GM23338 (cell line): ENCODE measurements around the gene ASGR2. TPM values are rescaled to one million over a fixed set of nuclear protein-coding genes. Genes with fewer than 3 reads are reported as not detected.
A peak's percentile ranks its signal among the peaks of the same experiment; 100 is the strongest.

Experiments used
- ATAC-seq: fragments of 200-7000 bp; cut with Tn5 transposase; 3 replicates; pipeline ENCODE4 v1.9.1; 2020
- DNase-seq: peaks from one replicate; pipeline ENCODE4 v3.0.0-alpha.2; 2015; ENCODE audit warnings: low spot score
- H2AFZ ChIP-seq: fragments of 200-600 bp; sonication (generic); 2 replicates; pipeline ENCODE4 v1.8.0; 2016; ENCODE audit warnings: antibody characterized with exemption, mild to moderate bottlenecking, moderate library complexity
- H3F3A ChIP-seq: fragments of 200-600 bp; sonication (generic); replicated peaks from 2 replicates; pipeline ENCODE4 v1.8.0; 2017; ENCODE audit warnings: antibody characterized with exemption, mixed run types, low read depth
- H3K27ac ChIP-seq: fragments of 200-600 bp; sonication (generic); 2 replicates; pipeline ENCODE4 v1.6.1; 2016; ENCODE audit warnings: low read depth
- H3K27me3 ChIP-seq: fragments of 200-600 bp; sonication (generic); 2 replicates; pipeline ENCODE4 v1.8.0; 2016; ENCODE audit warnings: mild to moderate bottlenecking, mixed run types, moderate library complexity; ENCODE audit not compliant: insufficient read depth
- H3K36me3 ChIP-seq: fragments of 200-600 bp; sonication (generic); 2 replicates; pipeline ENCODE4 v1.8.0; 2016; ENCODE audit warnings: mild to moderate bottlenecking; ENCODE audit not compliant: insufficient read depth
- H3K4me1 ChIP-seq: fragments of 200-600 bp; sonication (generic); 2 replicates; pipeline ENCODE4 v1.8.0; 2016; ENCODE audit warnings: mild to moderate bottlenecking, moderate library complexity; ENCODE audit not compliant: insufficient read depth
- H3K4me2 ChIP-seq: fragments of 200-600 bp; sonication (generic); 2 replicates; pipeline ENCODE4 v1.7.1; 2017; ENCODE audit warnings: mixed run types
- H3K4me3 ChIP-seq: fragments of 200-600 bp; sonication (generic); 2 replicates; pipeline ENCODE4 v1.6.1; 2016; ENCODE audit warnings: mixed run types
- H3K79me2 ChIP-seq: fragments of 200-600 bp; sonication (generic); replicated peaks from 2 replicates; pipeline ENCODE4 v1.8.0; 2017; ENCODE audit warnings: mild to moderate bottlenecking; ENCODE audit not compliant: insufficient read depth
- H3K9me2 ChIP-seq: fragments of 200-600 bp; sonication (generic); 2 replicates; pipeline ENCODE4 v1.8.0; 2017; ENCODE audit not compliant: insufficient read depth
- H4K20me1 ChIP-seq: fragments of 200-600 bp; sonication (generic); replicated peaks from 2 replicates; pipeline ENCODE4 v1.8.0; 2017; ENCODE audit warnings: mild to moderate bottlenecking; ENCODE audit not compliant: insufficient read depth
- H3K27ac Mint-ChIP-seq: 2 replicates; pipeline ENCODE4 v1.8.0; 2020; ENCODE audit warnings: inconsistent platforms, mild to moderate bottlenecking, moderate library complexity, mixed read lengths
- H3K27me3 Mint-ChIP-seq: 3 replicates; pipeline ENCODE4 v1.8.0; 2022; ENCODE audit warnings: low read depth, mild to moderate bottlenecking, moderate library complexity, mixed read lengths, inconsistent platforms; ENCODE audit not compliant: insufficient read depth, poor library complexity
- H3K36me3 Mint-ChIP-seq: 3 replicates; pipeline ENCODE4 v1.8.0; 2021; ENCODE audit warnings: low read depth, mild to moderate bottlenecking, inconsistent platforms, moderate library complexity, mixed read lengths
- H3K4me1 Mint-ChIP-seq: 3 replicates; pipeline ENCODE4 v1.8.0; 2020; ENCODE audit warnings: mild to moderate bottlenecking, inconsistent platforms, mixed read lengths
- H3K4me3 Mint-ChIP-seq: 3 replicates; pipeline ENCODE4 v1.8.0; 2021; ENCODE audit warnings: moderate library complexity, mild to moderate bottlenecking, inconsistent platforms, mixed read lengths
- H3K9me3 Mint-ChIP-seq: 3 replicates; pipeline ENCODE4 v1.8.0; 2020; ENCODE audit warnings: moderate library complexity, mild to moderate bottlenecking, inconsistent platforms, mixed read lengths
- CREB1 ChIP-seq: fragments of 250-450 bp; sonication (Bioruptor Pico); IDR thresholded peaks from 2 replicates; pipeline ENCODE4 v1.5.0; 2020; ENCODE audit warnings: low read depth, mild to moderate bottlenecking, moderate library complexity
- ETS1 ChIP-seq: IDR thresholded peaks from 2 replicates; pipeline ENCODE4 v1.6.1; 2016; ENCODE audit warnings: antibody characterized with exemption
- EZH2 ChIP-seq: fragments of 200-600 bp; sonication (generic); IDR thresholded peaks from one replicate; pipeline ENCODE4 v1.8.0; 2017; ENCODE audit warnings: antibody characterized with exemption, mild to moderate bottlenecking, low read depth; ENCODE audit not compliant: unreplicated experiment
- EZH2phosphoT487 ChIP-seq: fragments of 200-600 bp; sonication (generic); IDR thresholded peaks from one replicate; pipeline ENCODE4 v1.8.1; 2018; ENCODE audit warnings: antibody characterized with exemption; ENCODE audit not compliant: unreplicated experiment
- JUNB ChIP-seq: IDR thresholded peaks from one replicate; pipeline ENCODE4 v1.6.1; 2016; ENCODE audit warnings: antibody characterized with exemption; ENCODE audit not compliant: unreplicated experiment
- NANOG ChIP-seq: IDR thresholded peaks from 2 replicates; pipeline ENCODE4 v1.6.1; 2016; ENCODE audit warnings: antibody characterized with exemption, borderline replicate concordance
- POLR2AphosphoS5 ChIP-seq: IDR thresholded peaks from 2 replicates; pipeline ENCODE4 v1.6.1; 2016; ENCODE audit warnings: antibody characterized with exemption, low read depth
- REST ChIP-seq: IDR thresholded peaks from one replicate; pipeline ENCODE4 v1.6.1; 2018; ENCODE audit warnings: antibody characterized with exemption; ENCODE audit not compliant: unreplicated experiment
- STAT1 ChIP-seq: IDR thresholded peaks from one replicate; pipeline ENCODE4 v1.6.1; 2016; ENCODE audit warnings: antibody characterized with exemption; ENCODE audit not compliant: unreplicated experiment
- ZNF114 ChIP-seq: fragments of 250-450 bp; sonication (Bioruptor Pico); IDR thresholded peaks from 2 replicates; pipeline ENCODE4 v1.5.0; 2020; ENCODE audit warnings: mild to moderate bottlenecking, moderate library complexity
- ZNF331 ChIP-seq: fragments of 250-450 bp; sonication (Bioruptor Pico); IDR thresholded peaks from 2 replicates; pipeline ENCODE4 v1.5.0; 2020; ENCODE audit warnings: low read depth, mild to moderate bottlenecking, moderate library complexity
- ZNF462 ChIP-seq: fragments of 250-450 bp; sonication (Bioruptor Pico); IDR thresholded peaks from 2 replicates; pipeline ENCODE4 v1.5.0; 2020; ENCODE audit warnings: mild to moderate bottlenecking, moderate library complexity
- polyA plus RNA-seq: library from polyadenylated mRNA; unstranded; fragments of >200 nt; fragmentation: Nextera tagmentation; extraction: Ambion mirVana; gene quantifications from 2 replicates; pipeline ENCODE4 v1.2.1, GENCODE V29; 2016
- total RNA-seq: library from RNA; depleted of rRNA; stranded (reverse); fragments of >200 nt; shearing (Covaris generic); gene quantifications from 2 replicates; pipeline ENCODE4 v1.2.3, GENCODE V29; 2014

ASGR2 gene
- total and polyA plus RNA-seq, 2 experiments from 2014 or later, result 0.97 TPM; not detected in 1

- H3K4me3 ChIP-seq, result peak overlapping the region; percentile 30; the same call in 1 of the 2 replicates
- no peak overlapping the region for H3K27ac ChIP-seq
- no peaks in the 10 kb centered on the region for H3K9me3 Mint-ChIP-seq
- H3K27ac Mint-ChIP-seq, result peak overlapping the region; percentile 78
- H3K36me3 ChIP-seq, result no peaks in the 10 kb centered on the region
- no peaks in the 10 kb centered on the region for H3K79me2 ChIP-seq
- TF ChIP-seq CREB1 (CRISPR knock-in tag) (no peak), NANOG (no peak), POLR2AphosphoS5 (no peak), EZH2phosphoT487 (no peak), ZNF114 (CRISPR knock-in tag) (no peak), JUNB (no peak), ETS1 (no peak), ZNF462 (CRISPR knock-in tag) (no peak), ZNF331 (CRISPR knock-in tag) (no peak), EZH2 (no peak), REST (no peak), STAT1 (no peak)
- peaks cover 57% of the 10 kb centered on the region for H3K4me1 Mint-ChIP-seq
- H3K27me3 Mint-ChIP-seq, result peaks cover 22% of the 10 kb centered on the region
- H4K20me1 ChIP-seq, result no peaks in the 10 kb centered on the region
- peak overlapping the region; percentile 69 for H3K4me2 ChIP-seq
- H3K27me3 ChIP-seq, result peaks cover 22% of the 10 kb centered on the region
- ATAC-seq (peak; percentile 11), DNase-seq (no peak)
- H3K4me1 ChIP-seq, result peaks cover 55% of the 10 kb centered on the region
- peak overlapping the region; percentile 86; the same call in 1 of the 2 replicates for H2AFZ ChIP-seq
- no peaks in the 10 kb centered on the region for H3K36me3 Mint-ChIP-seq
- H3F3A ChIP-seq, result peaks cover 21% of the 10 kb centered on the region
- H3K9me2 ChIP-seq, result no peaks in the 10 kb centered on the region
- peak overlapping the region; percentile 33; the same call in 2 of the 3 replicates for H3K4me3 Mint-ChIP-seq
These were observed 16.2 kb upstream of the ASGR2 start for GRCh38 chr17:7130621-7131422.
